KBM-7 (cell line): Measurements from ENCODE around the gene TLE1.
"Not testable (repeated sequence)": the region's sequence is repeated elsewhere in the genome, so short reads cannot be mapped to it uniquely, and the experiment has no call there.

ENCODE experiments used
- DNase-seq: peaks from one replicate; pipeline ENCODE4 v3.0.0-alpha.2; 2015
- in situ Hi-C: fragments of 300-500 bp; cut with MboI; formaldehyde crosslinking; loops from 2 replicates; pipeline ENCODE4 v1.14.3; 2020; ENCODE audit warnings: low sequenced_read_pairs, low pct_unique_long_range_greater_than_20kb, mixed read lengths

The TLE1 gene

GRCh38 chr9:81607593-81608288, 81.6 kb downstream of the TLE1 start:
- in situ Hi-C loops, result no loop called here

GRCh38 chr9:81606261-81606660, 83.1 kb downstream of the TLE1 start:
- DNase-seq, in situ Hi-C loops: not testable (repeated sequence)

More at GRCh38 chr9:81607593-81608288, 81.6 kb downstream of the TLE1 start:
- DNase-seq, result no peak

- in situ Hi-C loops, result no loop called here
- DNase-seq, result no peak
These were observed 84.1 kb downstream of the TLE1 start for GRCh38 chr9:81605170-81605670.

- DNase-seq, result no peak
- in situ Hi-C loops, result no loop called here
These were observed 84.8 kb downstream of the TLE1 start for GRCh38 chr9:81604306-81605169.

- in situ Hi-C loops, result no loop called here
- DNase-seq, result no peak
These were observed 86.3 kb downstream of the TLE1 start for GRCh38 chr9:81602887-81603680.

GRCh38 chr9:81601639-81602623, 87.4 kb downstream of the TLE1 start:
- no peak for DNase-seq

GRCh38 chr9:81600631-81601030, 88.7 kb downstream of the TLE1 start:
- DNase-seq, result no peak
- in situ Hi-C loops, result no loop called here

More at GRCh38 chr9:81601639-81602623, 87.4 kb downstream of the TLE1 start:
- in situ Hi-C loops, result no loop called here

- peak; percentile 12 for DNase-seq
- in situ Hi-C loops, result no loop called here
These were observed 89.5 kb downstream of the TLE1 start for GRCh38 chr9:81599837-81600236.

GRCh38 chr9:81598811-81599210, 90.5 kb downstream of the TLE1 start:
- in situ Hi-C loops, result no loop called here
- no peak for DNase-seq

GRCh38 chr9:81598123-81598497, 91.2 kb downstream of the TLE1 start:
- in situ Hi-C loops, result no loop called here
- no peak for DNase-seq

GRCh38 chr9:81597419-81598122, 91.8 kb downstream of the TLE1 start:
- no peak for DNase-seq
- in situ Hi-C loops, result no loop called here

GRCh38 chr9:81596679-81597418, 92.5 kb downstream of the TLE1 start:
- no peak for DNase-seq
- in situ Hi-C loops, result no loop called here

GRCh38 chr9:81595887-81596543, 93.3 kb downstream of the TLE1 start:
- DNase-seq, result no peak

GRCh38 chr9:81595293-81595692, 94.1 kb downstream of the TLE1 start:
- DNase-seq, in situ Hi-C loops: not testable (repeated sequence)

More at GRCh38 chr9:81595887-81596543, 93.3 kb downstream of the TLE1 start:
- in situ Hi-C loops, result no loop called here

GRCh38 chr9:81594415-81594814, 94.9 kb downstream of the TLE1 start:
- in situ Hi-C loops, result no loop called here
- no peak for DNase-seq

GRCh38 chr9:81592887-81593266, 96.5 kb downstream of the TLE1 start:
- peak; percentile 12 for DNase-seq
- in situ Hi-C loops, result no loop called here

GRCh38 chr9:81591791-81592190, 97.6 kb downstream of the TLE1 start:
- in situ Hi-C loops, result no loop called here

More at GRCh38 chr9:81591791-81592190, 97.6 kb downstream of the TLE1 start:
- no peak for DNase-seq
